Measurements from ENCODE around the gene ZNF827.
A peak's percentile ranks its signal among the peaks of the same experiment; 100 is the strongest.

ZNF827 gene

GRCh38 chr4:145938618-145939440 is at the start of gene ZNF827:
ZNF827 (minus strand) TSS chr4:145938823; CDS start chr4:145938407, 416 bp downstream.
- DNase-seq: peak; percentile 60

GRCh38 chr4:145984563-145984962 is 45.9 kb upstream of the ZNF827 start:
- no peak for DNase-seq

DNA sequence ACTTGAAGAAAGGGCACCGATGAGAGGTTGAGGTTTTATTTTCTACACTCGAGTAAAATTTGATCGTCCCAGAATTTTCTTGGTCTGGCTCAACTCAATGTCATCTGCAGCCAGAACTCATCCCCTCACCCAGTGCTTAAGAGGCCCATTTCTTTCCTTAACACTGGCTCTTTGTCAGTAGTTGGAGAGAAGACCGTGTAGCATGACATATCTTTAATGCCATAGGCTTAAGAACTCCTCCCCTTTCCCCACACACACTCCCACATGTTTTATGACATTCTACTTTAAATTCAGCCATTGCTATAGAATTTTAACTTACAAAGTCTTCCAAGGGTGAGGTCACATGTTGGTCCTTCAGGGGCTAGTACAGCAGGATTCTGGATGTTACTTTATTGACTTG is 44.2 kb upstream of the ZNF827 start:
- DNase-seq: no peak

DNA sequence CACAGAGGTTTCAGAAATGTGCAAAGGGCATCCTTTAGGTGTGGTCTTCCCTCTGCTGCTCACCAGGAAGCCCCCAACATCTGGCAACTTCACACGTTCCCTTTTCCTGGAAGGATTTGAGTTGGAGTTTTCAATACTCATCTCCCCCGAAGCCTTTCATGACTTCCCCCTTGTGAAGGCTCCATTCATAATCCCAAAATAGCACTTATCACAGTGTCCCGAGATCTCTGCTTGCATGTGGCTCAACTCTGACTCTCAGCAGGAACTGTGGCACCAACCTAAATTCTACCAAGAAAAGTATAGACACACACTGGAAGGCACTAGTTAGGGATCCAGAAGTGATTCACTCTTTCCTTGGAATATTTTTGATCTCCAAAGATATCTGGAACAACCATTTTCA is 40.5 kb upstream of the ZNF827 start:
- no peak for DNase-seq

- no peak for DNase-seq
These were observed 38.1 kb upstream of the ZNF827 start for GRCh38 chr4:145976680-145977079.

- DNase-seq: no peak
These were observed 21.4 kb upstream of the ZNF827 start for GRCh38 chr4:145960012-145960411.

DNA sequence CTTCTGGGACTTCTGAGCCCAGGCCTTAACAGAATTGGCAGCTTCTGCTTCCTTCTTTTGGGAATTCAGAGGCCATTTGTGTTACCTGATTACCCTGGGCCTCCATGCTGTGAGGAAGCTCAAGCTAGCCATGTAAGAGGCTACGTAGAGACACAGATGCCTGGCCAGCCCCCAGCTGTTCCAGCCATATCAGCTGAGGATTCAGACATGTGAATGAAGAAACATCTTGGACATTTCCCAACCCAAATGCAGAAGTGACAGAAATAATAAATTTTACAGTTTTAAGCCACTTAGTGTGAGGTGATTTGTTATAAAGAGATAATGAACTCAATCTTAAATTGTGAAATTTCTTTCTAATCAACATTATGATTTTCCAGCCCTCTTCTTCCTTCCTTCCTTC is 18.7 kb upstream of the ZNF827 start:
- no peak for DNase-seq

DNA sequence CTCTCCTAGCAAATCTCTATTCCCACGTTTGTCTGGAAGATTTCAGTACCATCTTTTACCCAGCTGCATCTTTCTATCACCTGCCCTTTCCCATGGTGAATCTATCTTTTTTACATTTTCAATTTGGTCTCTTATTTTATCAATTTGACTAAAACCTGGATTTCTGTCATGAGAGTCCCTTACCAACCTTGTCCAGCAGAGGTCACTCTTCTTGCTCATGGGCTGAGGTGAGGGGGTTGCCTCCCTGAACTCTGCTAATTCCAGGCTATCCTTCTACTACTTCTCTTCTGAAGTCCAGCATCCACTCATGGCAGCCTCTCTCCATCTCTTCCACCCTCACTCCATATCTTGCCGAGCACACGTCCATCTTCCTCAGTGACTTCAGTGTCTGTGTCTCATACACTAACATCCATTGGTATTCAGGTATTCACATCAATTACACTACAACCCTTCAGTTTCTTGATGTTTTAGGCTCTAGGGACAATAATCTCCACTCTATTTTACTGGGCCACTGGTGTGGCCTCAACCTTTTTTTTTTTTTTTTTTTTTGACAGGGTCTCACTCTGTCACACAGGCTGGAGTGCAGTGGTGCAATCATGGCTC is 17.8 kb upstream of the ZNF827 start:
- DNase-seq: peak; percentile 51

DNA sequence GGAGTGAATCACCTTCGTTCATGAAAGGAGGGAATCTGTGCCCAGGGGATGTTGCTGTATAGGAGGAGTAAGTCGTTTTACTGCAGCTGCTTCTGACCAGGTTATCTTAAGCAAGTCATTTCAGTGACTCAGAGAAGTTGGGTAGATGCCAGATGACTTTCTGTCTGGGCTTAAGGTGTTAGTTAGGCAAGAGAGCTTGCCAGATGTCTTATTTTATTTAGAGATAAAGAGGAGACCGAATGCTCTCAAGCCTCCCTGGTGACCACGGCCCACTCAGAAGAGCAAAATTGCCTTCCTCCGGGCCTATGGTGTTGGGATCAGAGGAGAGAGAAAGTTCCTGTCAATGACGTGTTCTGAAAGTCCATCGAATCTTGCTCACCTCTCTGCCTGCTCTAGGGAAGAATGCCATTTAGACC is 16.3 kb upstream of the ZNF827 start:
- DNase-seq: no peak

- DNase-seq: no peak
These were observed 13.3 kb upstream of the ZNF827 start for GRCh38 chr4:145951931-145952330.

DNA sequence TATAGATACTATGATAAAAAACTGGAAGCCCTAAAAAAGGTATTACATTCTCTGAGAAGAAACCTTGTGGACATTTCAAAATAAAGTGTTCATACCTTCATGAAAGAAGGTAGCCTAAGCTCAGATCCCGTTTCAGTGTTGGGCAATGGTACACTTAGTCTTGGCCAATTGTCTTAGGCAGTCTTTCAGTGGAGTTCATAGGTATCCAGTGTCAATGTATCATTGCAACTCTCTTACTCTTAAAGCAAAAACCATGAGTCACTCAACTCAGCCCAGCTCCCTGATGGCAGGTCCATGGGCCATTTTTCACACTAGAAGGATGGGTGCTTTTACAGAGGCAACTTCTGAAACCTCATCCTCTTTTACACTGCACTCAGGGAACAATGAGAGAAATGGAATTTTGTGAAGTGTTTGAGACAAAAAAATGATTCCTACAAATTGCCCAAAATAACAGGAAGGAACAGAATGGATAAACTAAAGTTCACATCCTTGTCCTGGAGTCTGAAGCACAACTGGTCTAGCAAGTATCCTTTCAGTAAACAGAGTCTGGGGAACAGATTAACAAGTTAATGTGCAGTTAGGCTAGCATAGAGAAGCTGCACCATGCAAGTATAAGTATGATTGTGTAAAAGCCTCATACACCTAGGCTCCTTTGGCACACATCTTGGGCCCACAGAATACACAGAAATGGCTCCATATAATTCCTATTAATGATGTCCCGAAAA is 7.0 kb upstream of the ZNF827 start:
- no peak for DNase-seq

DNA sequence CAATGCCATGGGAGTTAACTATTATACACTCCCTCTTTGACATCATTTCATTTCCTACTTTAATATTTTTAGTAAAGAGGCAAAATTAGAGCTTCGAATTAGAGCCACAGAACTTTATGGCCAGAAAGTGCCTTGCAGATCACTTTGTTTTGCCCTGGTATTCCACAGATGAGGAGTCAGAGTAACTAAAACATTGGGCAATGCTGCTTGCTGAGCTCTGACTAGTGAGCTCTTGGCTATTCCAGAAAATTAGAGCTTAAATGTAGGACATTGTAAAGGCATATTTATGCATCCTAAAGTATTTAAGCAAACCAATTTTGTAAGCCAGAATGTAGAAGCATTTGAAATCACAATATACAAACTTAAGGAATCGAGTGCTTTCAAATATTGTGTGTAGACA is 6.3 kb upstream of the ZNF827 start:
- DNase-seq: no peak

DNA sequence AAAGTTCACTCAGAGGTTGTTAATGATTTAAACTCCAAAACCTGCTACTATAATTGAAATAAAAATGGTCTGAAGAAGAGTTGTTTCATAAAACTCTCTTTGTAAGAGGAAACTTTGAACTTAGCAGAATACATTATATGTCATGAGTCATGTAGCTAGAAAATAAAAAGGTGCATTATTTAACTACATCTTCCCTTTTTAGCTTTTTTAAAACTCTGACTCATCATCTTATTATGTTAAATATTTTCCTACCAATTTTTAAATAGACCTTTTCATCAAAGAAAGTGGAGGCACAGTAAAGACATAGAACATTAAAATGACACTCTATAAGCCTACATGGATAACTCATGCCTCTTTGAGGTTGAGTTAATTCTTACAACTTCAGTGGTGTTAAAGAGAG is 1.2 kb upstream of the ZNF827 start:
- DNase-seq: no peak

DNA sequence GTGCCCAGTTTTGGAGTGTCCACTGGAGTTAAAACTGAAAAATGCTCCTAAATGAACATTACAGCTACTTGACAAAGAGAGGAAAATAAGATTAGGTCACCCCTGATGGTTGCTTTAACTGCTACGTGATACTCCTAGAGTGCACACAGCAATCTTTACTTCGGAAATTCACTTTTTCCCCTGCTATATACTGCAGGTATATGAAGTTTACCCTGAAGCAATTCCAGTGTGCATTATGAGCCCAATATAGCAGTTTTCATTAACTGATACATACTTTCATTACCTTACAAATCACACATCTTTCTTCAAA is 773 bp upstream of the ZNF827 start:
- no peak for DNase-seq

DNA sequence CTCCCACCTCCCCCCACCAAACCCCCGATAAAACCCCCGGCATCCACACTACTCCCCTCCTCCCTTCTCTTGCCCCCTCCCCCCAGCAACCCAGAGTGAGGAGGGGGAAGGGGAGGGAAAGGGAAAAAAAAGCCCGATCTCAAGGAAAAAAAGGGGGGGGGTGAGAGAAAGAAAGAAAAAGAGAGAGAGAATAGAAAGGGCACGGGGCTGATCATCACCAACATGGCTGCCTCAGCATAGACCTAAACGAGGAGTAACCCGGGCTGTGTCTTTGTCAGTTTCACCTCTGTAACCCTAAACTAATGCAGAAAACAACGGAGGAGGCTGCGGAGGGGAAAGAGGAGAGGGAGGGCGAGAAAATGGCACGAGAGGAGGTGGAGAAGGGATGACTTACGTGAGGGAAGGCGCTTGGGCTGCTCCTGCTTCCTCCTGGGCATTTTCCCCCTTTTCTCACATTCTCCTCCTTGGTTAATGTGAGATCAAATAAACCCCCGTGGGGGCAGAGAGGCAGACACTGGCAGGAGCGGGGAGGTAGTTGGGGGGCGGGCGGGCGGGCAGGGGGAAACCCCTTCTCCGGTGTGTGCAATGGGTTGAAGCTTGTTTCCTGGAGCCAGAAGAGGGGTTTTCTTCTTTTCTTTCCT is 532 bp downstream of the ZNF827 start:
- DNase-seq: peak; percentile 59

DNA sequence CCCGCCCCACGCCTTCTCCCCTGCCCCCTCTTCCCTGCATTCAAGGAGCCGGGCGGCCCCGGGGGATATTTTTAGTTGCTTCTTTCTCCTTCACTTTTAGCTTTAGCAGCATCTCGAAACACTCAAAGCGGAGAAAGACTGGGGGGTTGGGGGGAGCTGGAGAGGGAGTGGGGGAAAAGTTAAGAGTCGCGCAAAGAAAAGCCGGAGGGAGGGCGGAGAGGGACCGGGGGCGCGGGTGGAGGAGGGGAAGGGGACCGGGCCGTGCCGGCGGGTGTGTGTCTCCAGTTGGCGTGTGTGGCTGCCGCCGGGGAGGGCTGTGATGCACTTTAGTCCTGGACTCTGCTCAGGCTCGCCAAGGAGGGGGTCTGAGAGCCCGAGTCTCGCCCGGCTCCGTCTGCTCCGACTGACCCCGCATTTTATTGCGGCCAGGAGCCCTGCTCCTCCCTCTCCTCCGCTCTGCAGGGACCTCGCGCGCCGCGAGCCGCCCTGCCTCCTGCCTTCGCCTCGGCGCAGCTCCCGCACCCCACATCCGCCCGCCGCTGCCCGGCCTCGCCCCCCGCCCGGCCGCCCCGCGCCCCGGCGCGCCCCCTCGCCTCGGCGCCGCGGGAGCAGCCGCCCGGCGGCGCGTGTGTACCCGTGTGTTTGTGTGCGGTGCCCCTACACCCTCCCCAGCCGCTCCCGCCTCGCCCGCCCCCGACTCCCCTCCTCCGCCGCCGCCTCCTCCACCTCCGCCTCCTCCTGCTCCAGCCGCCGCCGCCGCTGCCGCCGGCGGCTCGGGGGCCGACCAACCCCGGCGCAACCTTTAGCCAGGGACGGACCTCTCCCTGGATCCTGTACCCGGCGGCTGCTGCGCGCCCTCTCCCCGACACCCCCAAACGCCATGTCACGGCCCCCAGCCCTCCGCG is 1.4 kb downstream of the ZNF827 start:
- DNase-seq: peak; percentile 50

DNA sequence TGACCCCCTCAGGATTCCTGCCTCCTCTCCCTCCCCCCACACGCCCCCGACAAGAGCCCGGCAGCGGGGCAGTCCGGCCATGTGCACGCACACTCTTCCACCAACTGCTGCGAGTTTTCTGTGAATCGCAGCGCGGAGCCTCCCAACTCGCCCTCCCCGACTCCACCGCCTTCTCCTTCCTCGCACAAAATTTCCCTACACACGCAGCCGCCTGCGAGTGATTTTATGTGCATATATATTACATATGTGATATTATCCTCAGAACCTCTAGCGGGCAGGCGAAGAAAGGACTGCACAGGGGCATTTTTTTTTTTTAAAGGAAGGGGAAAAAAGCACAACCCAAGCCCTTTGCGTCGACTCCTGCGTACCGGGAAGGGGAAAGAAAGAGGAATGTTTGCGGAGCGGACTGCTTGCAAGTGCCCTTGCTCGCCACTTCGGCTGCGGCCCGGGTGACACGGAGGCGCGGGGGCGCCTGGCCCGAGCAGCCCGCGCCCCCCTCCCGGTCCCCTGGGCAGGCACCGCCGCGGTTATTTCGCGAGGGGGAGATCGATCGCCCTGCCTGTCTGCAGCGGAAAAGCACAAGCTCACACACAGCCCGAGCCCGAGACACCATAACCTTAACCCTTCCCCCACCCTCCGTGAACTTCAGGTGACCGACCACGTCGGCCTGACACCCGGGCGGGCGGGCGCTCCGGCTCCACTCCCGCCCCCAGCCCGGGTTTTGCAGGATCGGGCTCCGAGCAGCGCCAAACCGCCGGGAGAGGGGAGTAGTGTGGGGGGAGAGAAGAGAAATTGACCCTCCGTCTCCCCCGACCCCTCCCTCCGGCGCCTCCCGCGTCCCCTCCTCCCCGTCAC is 2.3 kb downstream of the ZNF827 start:
- DNase-seq: peak; percentile 67

GRCh38 chr4:145935253-145936141 is 3.1 kb downstream of the ZNF827 start:
- DNase-seq: no peak

- no peak for DNase-seq
These were observed 4.1 kb downstream of the ZNF827 start for GRCh38 chr4:145934434-145935047.

DNA sequence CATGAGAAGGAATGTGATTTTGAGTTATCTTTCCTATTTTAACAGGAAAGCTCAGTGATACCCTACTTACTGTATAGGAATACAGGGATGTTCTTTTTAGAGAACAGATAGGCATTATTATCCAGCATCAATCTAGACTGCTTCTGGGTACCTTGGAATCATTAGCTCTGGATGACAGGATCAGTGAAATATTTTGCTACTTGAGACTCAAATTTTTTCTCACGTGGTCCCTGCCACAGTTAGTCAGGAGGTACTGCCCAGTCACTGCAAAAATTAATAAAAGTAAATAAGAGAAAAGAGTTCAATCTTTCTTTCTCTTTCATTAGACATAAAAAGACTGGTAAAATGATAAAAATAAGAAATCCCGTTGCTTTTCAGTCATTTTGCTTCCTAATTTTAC is 5.5 kb downstream of the ZNF827 start:
- DNase-seq: no peak
